Measurements from ENCODE around the gene NFE2L2. TPM values are rescaled to one million over a fixed set of nuclear protein-coding genes. Genes with fewer than 3 reads are reported as not detected.

The NFE2L2 gene
- total RNA-seq, 6 experiments from 2014 or later = 27.9 to 83.6 (median 35.6) TPM

DNA sequence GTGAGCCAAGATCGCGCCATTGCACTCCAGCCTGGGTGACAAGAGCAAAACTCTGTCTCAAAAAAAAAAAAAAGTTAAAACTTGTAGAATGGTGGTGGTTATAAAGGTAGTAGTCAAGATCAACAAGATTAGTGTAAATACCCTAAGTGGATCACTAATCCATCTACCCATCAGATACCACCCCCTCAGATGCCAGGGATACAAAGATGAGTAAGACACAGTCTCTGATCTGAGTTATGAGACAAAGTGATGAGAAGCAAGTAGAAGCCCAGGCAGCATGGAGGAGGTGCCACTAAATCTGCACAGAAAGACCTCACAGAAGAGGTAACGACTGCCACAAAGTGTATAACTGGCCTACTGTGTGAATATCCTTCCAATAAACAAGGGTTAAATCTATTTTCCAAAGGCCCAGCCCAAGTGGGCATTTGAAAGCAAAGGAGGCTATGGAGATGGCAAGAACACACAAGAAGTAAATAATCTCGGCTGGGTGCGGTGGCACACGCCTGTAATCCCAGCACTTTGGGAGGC is 20.2 kb downstream of the NFE2L2 start:
- Histone ChIP-seq H3K9me3 (no peaks in the 10 kb centered on the region), H3K4me1 (peaks cover 0 to 83% (median 34%) of the 10 kb centered on the region in 4 donors), H3K4me3 (no peak overlapping the region), H3K27ac (peak overlapping the region in 2 of 3 donors; percentile 50 to 51), H3K27me3 (no peaks in the 10 kb centered on the region), H3K36me3 (peaks cover 0 to 8% (median 0%) of the 10 kb centered on the region in 4 donors)
- TF ChIP-seq, protein P1, sequence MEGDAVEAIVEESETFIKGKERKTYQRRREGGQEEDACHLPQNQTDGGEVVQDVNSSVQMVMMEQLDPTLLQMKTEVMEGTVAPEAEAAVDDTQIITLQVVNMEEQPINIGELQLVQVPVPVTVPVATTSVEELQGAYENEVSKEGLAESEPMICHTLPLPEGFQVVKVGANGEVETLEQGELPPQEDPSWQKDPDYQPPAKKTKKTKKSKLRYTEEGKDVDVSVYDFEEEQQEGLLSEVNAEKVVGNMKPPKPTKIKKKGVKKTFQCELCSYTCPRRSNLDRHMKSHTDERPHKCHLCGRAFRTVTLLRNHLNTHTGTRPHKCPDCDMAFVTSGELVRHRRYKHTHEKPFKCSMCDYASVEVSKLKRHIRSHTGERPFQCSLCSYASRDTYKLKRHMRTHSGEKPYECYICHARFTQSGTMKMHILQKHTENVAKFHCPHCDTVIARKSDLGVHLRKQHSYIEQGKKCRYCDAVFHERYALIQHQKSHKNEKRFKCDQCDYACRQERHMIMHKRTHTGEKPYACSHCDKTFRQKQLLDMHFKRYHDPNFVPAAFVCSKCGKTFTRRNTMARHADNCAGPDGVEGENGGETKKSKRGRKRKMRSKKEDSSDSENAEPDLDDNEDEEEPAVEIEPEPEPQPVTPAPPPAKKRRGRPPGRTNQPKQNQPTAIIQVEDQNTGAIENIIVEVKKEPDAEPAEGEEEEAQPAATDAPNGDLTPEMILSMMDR (IDR thresholded peaks at IDR 0.05) = no peak
- no peak for TF ChIP-seq POLR2A (IDR thresholded peaks at IDR 0.05)
- intact Hi-C loops (cut with DNase I) = no loop called here
- 93% methylated on average over 6 of the region's 6 CpGs for WGBS (ENCODE audit: insufficient coverage, low coverage, low lambda C conversion rate, missing lambda C conversion rate)
- DNase-seq (no peak), ATAC-seq (no peak)

DNA sequence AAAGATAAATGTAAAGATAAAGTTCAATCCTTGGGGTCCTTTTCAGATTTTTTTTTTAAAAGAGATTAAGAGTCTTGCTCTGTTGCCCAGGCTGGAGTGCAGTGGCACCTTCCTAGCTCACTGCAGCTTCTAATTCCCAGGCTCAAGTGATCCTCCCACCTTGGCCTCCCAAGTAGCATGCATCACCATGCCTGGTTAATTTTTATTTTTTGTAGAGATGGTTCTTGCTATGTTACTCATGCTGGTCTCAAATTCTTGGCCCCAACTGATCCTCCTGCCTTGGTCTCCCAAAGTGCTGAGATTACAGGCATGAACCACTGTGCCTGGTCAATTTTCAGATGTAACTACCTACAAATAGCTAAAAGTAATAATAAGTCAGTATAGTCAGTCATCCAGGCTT is 21.1 kb downstream of the NFE2L2 start:
- no peaks in the 10 kb centered on the region for H3K27me3 ChIP-seq
- ATAC-seq = no peak
- no peak for TF ChIP-seq POLR2A (IDR thresholded peaks at IDR 0.05)
- TF ChIP-seq, protein P1 (IDR thresholded peaks at IDR 0.05) = no peak
- peaks cover 0 to 87% (median 34%) of the 10 kb centered on the region in 4 donors for H3K4me1 ChIP-seq
- peaks cover 0 to 2% (median 0%) of the 10 kb centered on the region in 4 donors for H3K36me3 ChIP-seq
- no peak overlapping the region for H3K4me3 ChIP-seq
- H3K9me3 ChIP-seq = no peaks in the 10 kb centered on the region
- DNase-seq = no peak
- H3K27ac ChIP-seq = peak overlapping the region; percentile 13 to 83 (median 52)
- intact Hi-C loops (cut with DNase I) = no loop called here

DNA sequence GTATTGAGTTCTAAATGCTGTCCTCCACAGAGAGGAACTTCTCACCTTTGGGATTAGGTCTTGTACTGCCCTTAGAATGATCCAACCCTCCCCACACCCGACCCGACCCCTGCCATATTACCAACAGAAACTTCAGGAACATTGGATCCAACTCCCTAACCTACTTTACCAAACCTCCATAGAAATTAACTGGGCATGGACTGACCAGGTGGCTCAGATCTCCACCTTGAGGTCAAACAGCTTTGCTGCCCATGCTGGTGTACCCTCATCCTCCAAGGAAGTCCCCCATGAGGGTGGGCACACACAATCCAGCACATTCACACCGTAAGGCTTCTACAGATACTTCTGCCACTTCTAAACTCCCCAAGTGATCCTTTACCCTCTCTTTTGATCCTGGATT is 21.5 kb downstream of the NFE2L2 start:
- Histone ChIP-seq H3K36me3 (no peaks in the 10 kb centered on the region), H3K9me3 (no peaks in the 10 kb centered on the region), H3K27ac (peak overlapping the region; percentile 13 to 83 (median 52)), H3K4me3 (no peak overlapping the region), H3K4me1 (peaks cover 0 to 87% (median 34%) of the 10 kb centered on the region in 4 donors), H3K27me3 (no peaks in the 10 kb centered on the region)
- DNase-seq = no peak
- 100% methylated on average over 3 of the region's 3 CpGs for WGBS (ENCODE audit: insufficient coverage, low coverage, low lambda C conversion rate, missing lambda C conversion rate)
- intact Hi-C loops (cut with DNase I) = no loop called here
- TF ChIP-seq POLR2A (IDR thresholded peaks at IDR 0.05) = no peak
- TF ChIP-seq, protein P1 (IDR thresholded peaks at IDR 0.05) = no peak
- no peak for ATAC-seq

DNA sequence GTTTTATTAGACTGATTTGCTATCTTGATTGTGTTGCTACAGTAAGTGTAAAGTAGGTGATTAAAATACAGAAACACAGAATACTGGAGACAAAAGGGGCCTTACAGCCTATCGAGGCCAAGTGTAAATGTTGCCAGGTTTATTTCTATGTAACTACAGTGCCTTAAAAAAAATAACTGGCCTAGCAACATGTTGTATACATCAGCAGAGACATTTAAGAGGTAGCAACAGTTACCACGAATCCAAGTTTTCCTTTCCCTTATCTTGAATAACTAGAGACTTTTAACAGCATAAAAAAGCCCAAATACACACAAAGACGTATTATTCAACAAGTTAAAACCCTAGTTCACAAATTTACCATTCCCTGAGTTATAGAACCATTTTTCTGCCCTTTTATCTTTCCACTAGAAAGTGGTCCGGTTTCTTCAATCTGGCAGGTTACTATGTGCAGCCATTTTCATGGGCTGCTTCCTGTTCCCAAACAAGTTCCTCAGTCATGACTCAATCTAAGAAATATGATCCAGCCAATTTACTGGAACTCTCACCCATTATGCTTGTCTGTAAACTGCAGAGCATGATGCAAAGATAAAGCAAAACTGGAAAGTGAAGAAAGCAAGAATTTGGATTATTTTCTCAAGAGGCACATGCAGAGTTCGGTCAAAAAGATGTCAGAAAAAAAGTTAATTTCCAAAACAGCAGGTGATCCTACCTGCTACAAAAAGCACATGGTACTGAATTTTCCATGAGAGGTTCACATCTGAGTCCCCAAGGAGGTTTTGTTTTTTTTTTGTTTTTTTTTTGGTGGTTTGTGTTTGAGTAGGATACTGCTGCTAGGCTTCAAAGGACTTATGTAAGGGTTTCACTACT is 22.2 kb downstream of the NFE2L2 start:
- Histone ChIP-seq H3K4me1 (peaks cover 0 to 87% (median 35%) of the 10 kb centered on the region in 4 donors), H3K9me3 (no peaks in the 10 kb centered on the region), H3K4me3 (no peak overlapping the region), H3K27ac (peak overlapping the region; percentile 13 to 83 (median 52)), H3K36me3 (no peaks in the 10 kb centered on the region), H3K27me3 (no peaks in the 10 kb centered on the region)
- TF ChIP-seq POLR2A (IDR thresholded peaks at IDR 0.05) = no peak
- TF ChIP-seq, protein P1 (IDR thresholded peaks at IDR 0.05) = no peak
- DNase-seq (no peak), ATAC-seq (peak; percentile 21 to 71 (median 57))
- 32% methylated on average over 5 of the region's 5 CpGs for WGBS (ENCODE audit: insufficient coverage, low coverage, low lambda C conversion rate, missing lambda C conversion rate)
- intact Hi-C loops (cut with DNase I) = no loop called here
